GM12878 (cell line): ENCODE results near the gene PRRC1.

Source experiments
- BCLAF1 ChIP-seq: fragments of 450-650 bp; IDR thresholded peaks from 2 replicates; pipeline ENCODE4 v1.6.1; 2017; ENCODE audit warnings: antibody characterized with exemption, mild to moderate bottlenecking, moderate library complexity
- NR2C2 ChIP-seq: IDR thresholded peaks from 2 replicates; pipeline ENCODE4 v1.6.1; 2011; ENCODE audit warnings: borderline replicate concordance, low read depth; ENCODE audit not compliant: control insufficient read depth, insufficient read length
- NRF1 ChIP-seq: conservative IDR thresholded peaks from 2 replicates; pipeline ENCODE4 v1.6.1; 2011; ENCODE audit warnings: mild to moderate bottlenecking, low read depth, low read length, improper control_type of control experiment
- POLR2A ChIP-seq: IDR thresholded peaks from 2 replicates; pipeline ENCODE4 v1.6.1; 2011; ENCODE audit warnings: low read depth, mild to moderate bottlenecking, low read length
- RAD21 ChIP-seq: IDR thresholded peaks from 2 replicates; pipeline ENCODE4 v1.6.1; 2011; ENCODE audit warnings: mild to moderate bottlenecking, low read depth, low read length, moderate library complexity; ENCODE audit not compliant: insufficient read depth
- RELA ChIP-seq: fragments of 450-650 bp; IDR thresholded peaks from 2 replicates; pipeline ENCODE4 v1.8.0; 2014; ENCODE audit warnings: borderline replicate concordance; ENCODE audit not compliant: partially characterized antibody
- TF ChIP-seq, protein P1 (sequence below), 3 experiments: IDR thresholded peaks in 2 of 3; conservative IDR thresholded peaks in 1 of 3; 2 replicates each; pipeline ENCODE4 v1.5.1; 2011; ENCODE audit warnings: low read depth in 3 of 3, low read length in 3 of 3, mild to moderate bottlenecking in 3 of 3, control low read depth in 2 of 3, moderate library complexity in 2 of 3, inconsistent platforms in 1 of 3, mixed read lengths in 1 of 3; ENCODE audit not compliant: control insufficient read depth in 2 of 3, insufficient read depth in 1 of 3; ENCODE audit errors: extremely low read depth in 1 of 3
- TF ChIP-seq, protein P2 (sequence below): IDR thresholded peaks from 2 replicates; pipeline ENCODE4 v1.6.1; 2012; ENCODE audit warnings: low read depth, low read length, improper control_type of control experiment

DNA sequence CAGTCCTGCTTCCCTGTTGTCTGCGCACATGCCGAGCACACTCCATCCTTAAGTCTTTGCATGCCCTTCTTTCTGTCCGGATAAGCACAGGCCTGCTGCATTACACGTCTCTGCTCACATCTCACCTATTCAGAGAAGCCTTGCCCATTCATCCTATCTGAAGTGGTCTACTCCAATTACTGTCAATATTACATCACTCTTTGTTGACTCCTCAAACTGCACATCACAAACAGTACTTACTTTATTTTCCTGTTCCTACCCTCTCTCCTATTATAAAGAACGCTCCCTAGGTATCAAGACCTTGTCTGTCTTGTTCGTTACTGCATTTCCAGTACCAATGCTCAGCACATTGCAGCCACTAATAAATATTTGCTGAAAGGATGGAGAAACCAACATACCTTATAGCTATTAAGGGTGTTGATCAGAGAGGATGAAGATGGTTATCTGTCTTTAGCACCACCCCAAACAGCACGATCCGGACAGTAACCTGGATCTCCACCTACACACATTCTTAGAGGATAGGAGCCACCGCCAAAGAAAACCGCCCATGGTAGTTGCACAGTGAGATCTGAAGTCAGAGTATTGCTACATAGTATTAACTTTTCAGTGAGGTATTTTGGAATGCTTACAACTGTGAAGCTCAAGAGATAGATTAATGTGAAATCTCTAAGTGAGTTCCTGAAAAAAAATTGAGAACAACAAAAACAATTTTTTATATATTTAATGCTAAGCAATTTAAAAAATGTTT lies 1.6 kb upstream of the PRRC1 start:
- TF ChIP-seq BCLAF1 (no peak), POLR2A (no peak), NRF1 (no peak), RELA (no peak), RAD21 (no peak), NR2C2 (no peak)
- TF ChIP-seq, protein P1, sequence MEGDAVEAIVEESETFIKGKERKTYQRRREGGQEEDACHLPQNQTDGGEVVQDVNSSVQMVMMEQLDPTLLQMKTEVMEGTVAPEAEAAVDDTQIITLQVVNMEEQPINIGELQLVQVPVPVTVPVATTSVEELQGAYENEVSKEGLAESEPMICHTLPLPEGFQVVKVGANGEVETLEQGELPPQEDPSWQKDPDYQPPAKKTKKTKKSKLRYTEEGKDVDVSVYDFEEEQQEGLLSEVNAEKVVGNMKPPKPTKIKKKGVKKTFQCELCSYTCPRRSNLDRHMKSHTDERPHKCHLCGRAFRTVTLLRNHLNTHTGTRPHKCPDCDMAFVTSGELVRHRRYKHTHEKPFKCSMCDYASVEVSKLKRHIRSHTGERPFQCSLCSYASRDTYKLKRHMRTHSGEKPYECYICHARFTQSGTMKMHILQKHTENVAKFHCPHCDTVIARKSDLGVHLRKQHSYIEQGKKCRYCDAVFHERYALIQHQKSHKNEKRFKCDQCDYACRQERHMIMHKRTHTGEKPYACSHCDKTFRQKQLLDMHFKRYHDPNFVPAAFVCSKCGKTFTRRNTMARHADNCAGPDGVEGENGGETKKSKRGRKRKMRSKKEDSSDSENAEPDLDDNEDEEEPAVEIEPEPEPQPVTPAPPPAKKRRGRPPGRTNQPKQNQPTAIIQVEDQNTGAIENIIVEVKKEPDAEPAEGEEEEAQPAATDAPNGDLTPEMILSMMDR (IDR thresholded peaks at IDR 0.05 in 2 of 3, conservative IDR thresholded peaks at IDR 0.05 in 1 of 3; ENCODE audit: control insufficient read depth in 2 of 3, extremely low read depth in 1 of 3, insufficient read depth in 1 of 3, low read depth in 3 of 3, low read length in 3 of 3): no peak
- TF ChIP-seq, protein P2, sequence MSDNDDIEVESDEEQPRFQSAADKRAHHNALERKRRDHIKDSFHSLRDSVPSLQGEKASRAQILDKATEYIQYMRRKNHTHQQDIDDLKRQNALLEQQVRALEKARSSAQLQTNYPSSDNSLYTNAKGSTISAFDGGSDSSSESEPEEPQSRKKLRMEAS: no peak
